Fibroblast of lung (primary cell): ENCODE data around the gene PPP1R2.

Experiments
- CTCF ChIP-seq, 2 donors: IDR thresholded peaks in 1 of 2; conservative IDR thresholded peaks in 1 of 2; 1 replicate in 1 of 2; 2 replicates in 1 of 2; pipeline ENCODE4 v1.5.1; 2011 to 2012; ENCODE audit warnings: low read length in 2 of 2, control low read depth in 1 of 2, inconsistent platforms in 1 of 2, low read depth in 1 of 2, mild to moderate bottlenecking in 1 of 2
- EZH2 ChIP-seq: IDR thresholded peaks from 2 replicates; pipeline ENCODE4 v1.5.1; 2012; ENCODE audit warnings: low read length, control low read depth, mild to moderate bottlenecking; ENCODE audit errors: missing control alignments

DNA sequence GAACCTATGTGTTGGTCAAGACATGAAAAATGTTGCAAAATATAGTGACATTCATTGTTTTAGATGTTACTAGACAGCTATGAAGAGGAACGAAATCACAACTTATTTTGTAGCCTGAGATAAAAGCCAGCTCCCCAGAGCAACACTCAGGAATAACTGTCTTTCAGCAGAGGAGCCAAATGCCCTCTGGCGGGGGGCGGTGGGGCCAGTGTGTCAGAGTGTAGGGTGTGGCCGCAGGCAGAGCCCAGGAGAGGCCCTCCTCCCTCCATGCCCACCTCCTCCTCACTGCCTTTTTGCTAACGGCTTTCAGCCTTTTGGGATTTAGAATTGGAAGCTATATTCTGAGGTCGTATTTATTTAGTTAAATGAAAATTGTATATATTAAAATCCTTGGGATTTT lies 23.7 kb upstream of the PPP1R2 start:
- TF ChIP-seq CTCF (conservative IDR thresholded peaks at IDR 0.05 in 1 of 2, IDR thresholded peaks at IDR 0.05 in 1 of 2; ENCODE audit: low read depth in 1 of 2, low read length in 2 of 2) = no peak
- TF ChIP-seq EZH2 = no peak
